ENCODE measurements around the gene MSANTD3. TPM values are rescaled to one million over a fixed set of nuclear protein-coding genes. Genes with fewer than 3 reads are reported as not detected.

Gene MSANTD3
- total RNA-seq, 2 experiments from 2014 or later = 16.0 to 17.6 TPM

- H3K27ac Mint-ChIP-seq = no peak overlapping the region
- H3K36me3 Mint-ChIP-seq = peaks cover 3% of the 10 kb centered on the region
- H3K4me3 Mint-ChIP-seq = no peak overlapping the region
- no peaks in the 10 kb centered on the region for H3K9me3 Mint-ChIP-seq
- DNase-seq = no peak
- H3K27me3 Mint-ChIP-seq = no peaks in the 10 kb centered on the region
- peaks cover 2% of the 10 kb centered on the region for H3K4me1 Mint-ChIP-seq
These were observed 15.0 kb downstream of the MSANTD3 start for GRCh38 chr9:100441911-100442361.

DNA sequence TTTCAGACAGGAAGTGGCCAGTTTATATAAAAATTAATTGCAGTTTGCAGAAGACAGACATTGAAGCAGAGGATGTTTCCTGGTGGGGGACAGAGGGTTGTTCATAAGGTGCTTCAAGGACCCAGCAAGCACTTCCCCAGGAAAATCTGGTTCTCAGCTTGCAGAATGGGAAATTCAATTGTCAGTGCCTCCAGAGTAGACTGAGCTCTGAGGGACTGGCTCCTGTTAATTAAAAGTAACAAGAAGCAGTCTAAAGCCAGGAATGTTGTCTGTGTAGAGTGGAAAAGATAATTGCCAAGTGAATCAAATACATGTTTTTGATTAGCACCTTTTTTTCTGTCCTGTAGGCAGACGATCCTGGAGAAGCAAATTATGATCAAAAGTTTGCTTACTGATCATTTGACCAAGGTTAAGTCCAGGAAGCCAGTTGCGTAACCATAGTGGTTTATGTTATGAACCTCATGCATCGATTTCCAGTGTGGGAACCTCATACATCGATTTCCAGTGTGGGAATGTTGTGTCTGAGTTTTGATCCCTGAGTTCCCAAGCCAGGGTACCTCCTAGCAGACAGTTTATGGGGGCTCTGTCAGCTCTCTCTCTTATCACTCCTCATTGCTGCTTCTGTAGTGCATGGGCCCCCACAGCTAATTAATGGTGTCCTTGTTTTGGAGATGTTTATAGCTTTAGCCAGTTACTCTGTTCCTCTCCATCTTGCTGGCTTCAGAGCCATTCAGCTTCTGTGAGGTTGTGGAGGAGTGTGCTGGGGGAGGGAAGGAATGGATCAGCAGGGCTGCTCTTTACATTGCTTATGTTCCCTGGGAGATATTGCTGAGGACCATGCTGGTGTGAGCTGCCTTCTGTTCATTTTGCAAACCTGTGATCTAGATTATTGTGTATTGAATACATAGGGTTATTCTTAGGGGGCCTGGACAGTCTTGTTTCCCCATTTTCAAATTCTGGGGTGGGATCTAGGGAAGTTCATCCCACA is 17.1 kb downstream of the MSANTD3 start:
- Mint-ChIP-seq H3K27me3 (no peaks in the 10 kb centered on the region), H3K36me3 (peaks cover 3% of the 10 kb centered on the region), H3K4me3 (no peak overlapping the region), H3K9me3 (no peaks in the 10 kb centered on the region), H3K4me1 (peaks cover 3% of the 10 kb centered on the region), H3K27ac (no peak overlapping the region)
- DNase-seq = no peak

DNA sequence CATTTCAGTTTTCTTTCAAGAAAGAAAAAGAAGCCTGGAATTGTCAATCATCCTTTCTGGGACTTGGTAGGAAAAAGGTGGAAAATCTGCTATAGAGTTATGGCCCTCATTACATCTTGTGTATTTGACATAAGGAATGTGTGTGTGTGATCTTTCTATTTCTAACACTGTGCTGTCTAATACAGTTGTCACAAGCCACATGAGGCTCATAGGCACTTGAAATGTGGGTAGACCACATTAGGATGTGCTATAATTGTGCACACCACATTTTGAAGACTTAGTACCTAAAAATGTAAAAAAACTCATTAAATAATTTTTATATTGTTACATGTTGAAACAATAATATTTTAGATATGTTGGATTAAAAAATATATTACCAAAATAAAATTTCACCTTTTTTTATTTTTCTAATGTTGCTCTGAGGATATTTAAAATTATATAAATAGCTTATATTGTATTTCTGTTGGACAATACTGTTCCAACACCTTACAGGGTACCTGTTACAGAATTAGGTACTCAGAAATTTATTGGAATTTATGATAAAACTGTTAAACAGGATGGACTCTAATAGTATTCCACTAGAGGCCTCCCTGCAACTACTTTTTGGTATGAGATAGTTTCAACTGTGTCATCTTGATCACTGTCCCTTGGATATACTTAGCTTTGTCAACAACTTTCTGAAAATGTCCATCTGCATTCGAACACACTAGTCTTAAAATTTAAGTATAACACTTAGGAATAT is 18.4 kb downstream of the MSANTD3 start:
- Mint-ChIP-seq H3K27ac (no peak overlapping the region), H3K9me3 (no peaks in the 10 kb centered on the region), H3K4me3 (no peak overlapping the region)

GRCh38 chr9:100445903-100446549 is 19.1 kb downstream of the MSANTD3 start:
- peaks cover 7% of the 10 kb centered on the region for H3K4me1 Mint-ChIP-seq
- H3K27ac Mint-ChIP-seq = no peak overlapping the region
- H3K36me3 Mint-ChIP-seq = peaks cover 7% of the 10 kb centered on the region
- no peaks in the 10 kb centered on the region for H3K27me3 Mint-ChIP-seq
- no peak for DNase-seq
- no peak overlapping the region for H3K4me3 Mint-ChIP-seq
- H3K9me3 Mint-ChIP-seq = no peaks in the 10 kb centered on the region

More for the DNA sequence above, 18.4 kb downstream of the MSANTD3 start:
- DNase-seq = no peak
- no peaks in the 10 kb centered on the region for H3K27me3 Mint-ChIP-seq
- H3K4me1 Mint-ChIP-seq = peaks cover 7% of the 10 kb centered on the region
- H3K36me3 Mint-ChIP-seq = peaks cover 3% of the 10 kb centered on the region

DNA sequence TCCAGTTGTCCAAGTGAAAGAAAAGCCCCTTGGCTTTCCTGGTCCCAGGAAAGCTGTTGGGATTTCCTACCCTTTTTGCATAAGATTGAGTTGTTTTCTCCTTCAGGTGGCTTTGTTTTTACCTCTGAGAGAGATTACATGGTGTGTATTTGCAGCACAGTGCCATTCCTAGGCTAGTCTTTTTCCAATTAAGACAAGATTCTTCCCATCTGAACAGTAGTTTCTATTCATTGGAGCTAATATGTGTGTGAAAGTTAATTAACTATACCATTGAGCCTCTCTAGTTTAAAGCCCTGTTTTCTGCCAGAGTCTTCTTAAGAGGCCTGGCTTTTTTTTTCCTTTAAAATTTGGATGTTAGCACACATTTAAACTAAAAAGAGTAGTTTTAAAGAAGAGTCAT is 20.1 kb downstream of the MSANTD3 start:
- Mint-ChIP-seq H3K27ac (no peak overlapping the region), H3K27me3 (no peaks in the 10 kb centered on the region), H3K4me1 (peaks cover 7% of the 10 kb centered on the region), H3K9me3 (no peaks in the 10 kb centered on the region), H3K36me3 (peaks cover 12% of the 10 kb centered on the region), H3K4me3 (no peak overlapping the region)
- DNase-seq = no peak

DNA sequence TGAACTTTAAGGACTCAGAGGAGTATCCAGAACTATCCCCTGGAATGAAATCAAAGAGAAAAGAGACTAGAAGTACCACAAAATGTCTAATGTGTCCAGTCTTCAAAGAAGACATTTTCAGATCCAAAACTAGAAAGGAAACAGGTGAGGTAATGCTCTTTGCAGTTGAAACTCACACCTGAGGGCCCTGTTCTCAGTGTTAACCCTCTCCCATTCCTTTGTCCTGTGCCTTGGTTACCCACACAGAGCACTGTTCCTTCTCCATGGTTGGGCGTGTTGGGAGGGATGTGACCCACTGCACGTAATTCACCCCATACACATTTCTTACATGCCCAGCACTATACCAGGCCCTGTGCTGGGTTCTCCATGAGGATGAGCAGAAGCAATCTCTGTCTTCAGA is 21.3 kb downstream of the MSANTD3 start:
- H3K4me3 Mint-ChIP-seq = no peak overlapping the region
- no peak overlapping the region for H3K27ac Mint-ChIP-seq
- H3K4me1 Mint-ChIP-seq = peaks cover 7% of the 10 kb centered on the region
- peaks cover 22% of the 10 kb centered on the region for H3K36me3 Mint-ChIP-seq
- no peaks in the 10 kb centered on the region for H3K27me3 Mint-ChIP-seq
- DNase-seq = no peak
- H3K9me3 Mint-ChIP-seq = no peaks in the 10 kb centered on the region

DNA sequence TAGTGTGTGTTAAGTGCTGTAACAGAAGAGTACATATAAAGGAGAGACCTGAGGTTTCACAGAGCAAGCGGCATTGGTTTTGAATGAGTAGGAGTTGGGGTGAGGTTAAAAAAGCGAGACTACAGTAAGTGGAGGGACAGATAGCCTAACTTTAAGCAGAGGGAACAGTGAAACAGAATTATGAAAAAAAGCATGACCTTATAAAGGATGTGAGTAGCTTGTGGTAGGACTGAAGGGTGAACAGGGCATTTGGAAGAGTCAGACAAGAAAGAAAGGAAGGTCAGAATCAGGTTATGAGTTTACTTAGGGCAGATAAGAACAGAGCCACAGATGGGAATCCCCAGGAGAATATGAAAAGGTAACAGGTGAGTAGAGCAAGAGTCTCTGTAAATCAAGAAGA is 22.5 kb downstream of the MSANTD3 start:
- no peak for DNase-seq
- Mint-ChIP-seq H3K27ac (no peak overlapping the region), H3K27me3 (no peaks in the 10 kb centered on the region), H3K4me3 (no peak overlapping the region), H3K36me3 (peaks cover 26% of the 10 kb centered on the region), H3K9me3 (no peaks in the 10 kb centered on the region), H3K4me1 (peaks cover 7% of the 10 kb centered on the region)

DNA sequence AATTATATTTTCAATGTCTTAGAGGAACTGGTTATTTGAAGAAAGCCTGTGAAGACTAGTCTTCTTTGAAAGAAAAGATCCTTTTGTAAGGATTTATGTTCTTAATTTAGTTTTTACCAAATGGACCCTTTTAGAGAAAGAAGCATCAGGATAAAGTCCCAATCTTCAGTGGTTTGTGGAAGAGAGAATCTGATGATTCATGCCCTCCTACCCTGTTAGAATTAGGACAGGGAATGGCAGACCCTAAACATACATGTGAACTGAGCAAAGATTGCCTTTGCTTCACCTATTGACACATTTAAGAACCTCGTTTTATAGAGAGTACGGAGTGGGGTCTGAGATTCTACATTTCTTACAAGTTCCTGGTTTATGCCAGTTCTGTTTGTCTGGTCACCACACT is 26.0 kb downstream of the MSANTD3 start:
- Mint-ChIP-seq H3K9me3 (no peaks in the 10 kb centered on the region), H3K4me1 (peaks cover 7% of the 10 kb centered on the region), H3K4me3 (no peak overlapping the region), H3K36me3 (peaks cover 24% of the 10 kb centered on the region), H3K27me3 (no peaks in the 10 kb centered on the region), H3K27ac (no peak overlapping the region)
- no peak for DNase-seq

- Mint-ChIP-seq H3K4me3 (no peak overlapping the region), H3K4me1 (no peaks in the 10 kb centered on the region), H3K27me3 (no peaks in the 10 kb centered on the region), H3K36me3 (peaks cover 22% of the 10 kb centered on the region), H3K9me3 (no peaks in the 10 kb centered on the region), H3K27ac (no peak overlapping the region)
- no peak for DNase-seq
These were observed 28.5 kb downstream of the MSANTD3 start for GRCh38 chr9:100455470-100455869.

DNA sequence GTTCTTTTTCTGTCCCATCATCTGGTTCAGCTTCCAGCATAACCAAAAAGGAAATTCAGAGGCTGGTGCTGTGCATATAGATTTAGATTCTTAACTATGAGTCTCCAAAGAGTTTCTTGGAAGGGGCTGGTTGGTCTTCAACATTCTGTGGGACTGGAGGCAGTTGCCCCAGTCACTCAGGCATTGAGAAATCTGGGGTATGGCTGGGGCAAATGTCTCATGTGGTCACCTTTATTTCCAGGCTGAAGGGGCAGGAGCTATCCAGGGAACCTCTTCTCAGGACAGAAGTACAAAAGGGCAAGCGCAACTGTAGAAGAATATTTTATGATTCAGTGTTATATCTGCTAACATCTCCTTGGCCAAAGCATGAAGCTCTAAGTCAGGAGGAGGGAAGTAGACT is 30.6 kb downstream of the MSANTD3 start:
- no peaks in the 10 kb centered on the region for H3K9me3 Mint-ChIP-seq
- H3K4me3 Mint-ChIP-seq = no peak overlapping the region
- peaks cover 12% of the 10 kb centered on the region for H3K36me3 Mint-ChIP-seq
- no peaks in the 10 kb centered on the region for H3K4me1 Mint-ChIP-seq
- no peak for DNase-seq
- H3K27me3 Mint-ChIP-seq = no peaks in the 10 kb centered on the region
- H3K27ac Mint-ChIP-seq = no peak overlapping the region

DNA sequence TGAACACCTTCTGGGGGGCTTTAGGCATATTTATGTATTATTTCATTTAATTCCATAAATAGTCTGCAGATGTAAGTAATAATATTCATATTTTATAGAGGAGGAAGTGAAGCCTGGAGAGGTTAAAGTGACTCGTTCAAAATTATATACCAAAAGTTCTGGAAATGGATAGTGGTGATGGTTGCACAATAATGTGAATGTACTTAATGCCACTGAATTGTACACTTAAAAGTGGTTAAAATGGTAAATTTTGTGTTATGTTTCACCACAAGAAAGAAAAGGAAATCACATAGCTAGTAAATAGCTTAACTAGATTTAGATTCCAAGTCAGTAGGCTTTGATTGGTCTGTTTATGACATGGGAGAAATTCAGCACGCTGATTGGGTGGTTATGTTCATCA is 33.0 kb downstream of the MSANTD3 start:
- Mint-ChIP-seq H3K9me3 (no peaks in the 10 kb centered on the region), H3K27ac (no peak overlapping the region), H3K36me3 (no peaks in the 10 kb centered on the region), H3K4me1 (no peaks in the 10 kb centered on the region), H3K27me3 (no peaks in the 10 kb centered on the region), H3K4me3 (no peak overlapping the region)
- DNase-seq = no peak

DNA sequence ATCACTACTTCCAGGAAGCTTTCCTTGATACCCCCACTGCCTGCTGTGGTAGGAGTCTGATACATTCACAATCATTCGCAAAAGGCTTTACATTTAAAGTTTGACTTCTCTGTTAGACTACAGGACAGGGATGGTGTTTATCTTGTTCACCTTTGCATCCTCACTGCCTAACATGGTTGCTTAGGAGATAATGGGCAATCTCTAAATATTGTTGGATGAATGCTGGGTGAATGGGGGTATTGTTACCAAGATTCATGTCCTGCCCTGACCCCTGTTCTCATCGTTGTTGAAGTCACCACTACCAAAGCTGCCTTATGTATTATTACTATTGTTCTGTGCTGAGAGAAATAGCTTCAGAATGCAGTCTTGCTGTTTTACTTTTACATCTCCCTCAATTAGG is 38.3 kb downstream of the MSANTD3 start:
- Mint-ChIP-seq H3K27me3 (no peaks in the 10 kb centered on the region), H3K4me1 (no peaks in the 10 kb centered on the region), H3K36me3 (no peaks in the 10 kb centered on the region), H3K9me3 (no peaks in the 10 kb centered on the region), H3K27ac (no peak overlapping the region), H3K4me3 (no peak overlapping the region)
- no peak for DNase-seq

GRCh38 chr9:100465761-100466160 is 38.8 kb downstream of the MSANTD3 start:
- H3K4me3 Mint-ChIP-seq = no peak overlapping the region
- no peaks in the 10 kb centered on the region for H3K36me3 Mint-ChIP-seq
- no peaks in the 10 kb centered on the region for H3K4me1 Mint-ChIP-seq
- no peak overlapping the region for H3K27ac Mint-ChIP-seq
- H3K27me3 Mint-ChIP-seq = peaks cover 3% of the 10 kb centered on the region
- no peaks in the 10 kb centered on the region for H3K9me3 Mint-ChIP-seq
- no peak for DNase-seq

DNA sequence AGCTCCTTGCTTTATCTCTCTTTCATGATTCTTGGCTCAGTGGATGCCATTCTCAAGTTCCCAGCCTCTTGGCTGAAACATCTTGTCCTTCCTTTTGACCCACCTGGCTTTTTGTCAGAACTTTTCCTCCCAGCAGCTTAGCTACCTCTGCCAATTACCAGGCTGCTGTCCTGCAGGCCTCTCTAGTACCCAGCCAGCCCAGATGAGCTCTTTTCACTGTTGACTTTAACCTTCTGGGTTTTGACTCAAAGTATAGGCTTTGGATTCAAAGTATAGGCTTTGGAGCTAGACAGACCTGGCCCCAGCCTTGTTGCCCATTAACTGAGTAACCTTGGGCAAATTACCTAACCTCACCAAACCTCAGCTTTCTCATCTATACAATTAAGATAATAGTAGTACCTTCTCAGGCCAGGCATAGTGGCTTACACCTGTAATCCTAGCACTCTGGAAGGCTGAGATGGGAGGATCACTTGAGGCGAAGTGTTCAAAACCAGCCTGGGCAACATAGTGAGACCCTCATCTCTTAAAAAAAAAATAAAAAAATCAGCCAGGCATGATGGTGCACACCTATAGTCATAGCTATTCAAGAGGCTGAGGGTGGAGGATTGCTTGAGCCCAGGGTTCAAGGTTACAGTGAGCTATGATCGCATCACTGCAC is 39.4 kb downstream of the MSANTD3 start:
- Mint-ChIP-seq H3K27me3 (peaks cover 4% of the 10 kb centered on the region), H3K4me1 (no peaks in the 10 kb centered on the region), H3K9me3 (no peaks in the 10 kb centered on the region)

DNA sequence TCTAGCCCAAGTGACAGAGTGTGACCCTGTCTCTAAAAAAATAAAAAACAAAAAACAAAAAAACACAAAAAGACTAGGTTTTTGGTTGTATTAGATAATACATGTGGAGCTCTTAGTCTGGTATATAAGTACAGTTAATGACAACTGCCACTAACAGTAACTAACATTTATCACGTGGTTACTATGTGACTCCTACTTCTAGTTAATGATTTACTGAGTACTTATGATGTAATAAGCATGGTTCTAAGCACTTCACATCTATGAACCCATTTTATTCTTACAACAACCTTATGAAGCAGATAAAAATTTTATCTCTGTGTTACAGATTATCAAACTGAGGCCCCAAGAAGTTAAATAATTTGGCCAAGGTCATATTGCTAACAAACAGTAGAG is 39.9 kb downstream of the MSANTD3 start:
- H3K4me3 Mint-ChIP-seq = no peak overlapping the region
- no peak for DNase-seq
- H3K4me1 Mint-ChIP-seq = no peaks in the 10 kb centered on the region
- H3K9me3 Mint-ChIP-seq = no peaks in the 10 kb centered on the region
- H3K27me3 Mint-ChIP-seq = peaks cover 4% of the 10 kb centered on the region
- H3K36me3 Mint-ChIP-seq = no peaks in the 10 kb centered on the region
- no peak overlapping the region for H3K27ac Mint-ChIP-seq

More for the DNA sequence above, 39.4 kb downstream of the MSANTD3 start:
- Mint-ChIP-seq H3K4me3 (no peak overlapping the region), H3K36me3 (no peaks in the 10 kb centered on the region), H3K27ac (no peak overlapping the region)
- DNase-seq = no peak

Data from activated naive CD8-positive, alpha-beta T cell treated with anti-CD3 and anti-CD28 coated beads for 36 hours (primary cell).